RKO (cell line): ENCODE results near the gene VIPR2.

Source experiments
- DNase-seq: peaks from one replicate; pipeline ENCODE4 v3.0.0-alpha.2; 2016; ENCODE audit warnings: low spot score

The VIPR2 gene

DNA sequence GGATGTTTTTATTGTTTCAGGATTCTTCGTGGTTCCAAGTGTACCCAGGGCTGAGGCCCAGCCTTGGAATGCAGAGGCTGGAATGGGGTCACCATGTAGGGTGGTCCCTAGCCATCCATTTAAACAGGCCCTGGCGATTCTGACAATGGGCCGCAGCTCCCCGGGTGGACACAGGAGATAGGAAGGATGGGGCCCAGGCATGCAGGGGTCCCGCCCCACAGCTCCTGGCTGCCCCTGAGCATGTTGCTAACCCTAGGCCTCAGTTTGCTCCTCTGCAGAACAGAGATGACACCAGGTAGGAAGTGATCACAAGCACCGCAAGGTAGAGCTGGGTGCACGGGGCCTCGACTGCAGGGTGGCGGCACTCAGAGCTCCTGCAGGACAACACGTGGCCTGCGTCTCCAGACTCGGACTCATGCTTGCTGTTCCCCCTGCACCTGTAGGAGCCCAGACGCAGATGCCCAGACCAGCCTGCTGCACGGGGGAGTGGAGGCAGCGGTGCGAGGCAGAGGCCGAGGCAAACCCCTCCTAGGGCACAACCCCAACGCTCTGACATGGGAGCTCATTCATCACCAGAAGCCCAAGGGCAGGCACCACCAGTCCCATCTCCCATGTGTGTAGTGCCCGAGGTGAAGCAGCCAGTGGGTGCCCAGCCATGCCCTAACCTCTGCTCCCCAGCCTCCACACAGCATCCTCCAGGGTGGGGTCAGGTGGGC, 25.5 kb downstream of the VIPR2 start:
- no peak for DNase-seq

DNA sequence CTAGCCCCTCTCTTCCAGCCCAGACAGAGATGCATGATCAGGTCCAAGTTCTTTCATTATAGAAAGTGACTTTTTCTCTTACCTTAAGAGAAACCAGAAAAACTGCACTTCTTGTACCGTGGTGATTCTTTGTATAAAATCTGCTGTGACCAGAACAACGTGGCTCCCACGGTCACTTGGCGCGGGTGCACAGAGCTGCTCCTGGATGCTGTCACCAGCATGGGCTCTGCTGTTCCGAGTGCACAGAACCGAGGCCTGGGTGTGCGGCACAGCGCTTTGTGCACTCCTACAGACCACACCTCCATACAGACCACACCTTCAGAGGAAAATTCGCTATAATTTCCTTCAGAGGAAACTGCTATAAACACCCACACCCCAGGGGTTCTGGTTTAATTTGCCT, 26.0 kb downstream of the VIPR2 start:
- DNase-seq = no peak

DNA sequence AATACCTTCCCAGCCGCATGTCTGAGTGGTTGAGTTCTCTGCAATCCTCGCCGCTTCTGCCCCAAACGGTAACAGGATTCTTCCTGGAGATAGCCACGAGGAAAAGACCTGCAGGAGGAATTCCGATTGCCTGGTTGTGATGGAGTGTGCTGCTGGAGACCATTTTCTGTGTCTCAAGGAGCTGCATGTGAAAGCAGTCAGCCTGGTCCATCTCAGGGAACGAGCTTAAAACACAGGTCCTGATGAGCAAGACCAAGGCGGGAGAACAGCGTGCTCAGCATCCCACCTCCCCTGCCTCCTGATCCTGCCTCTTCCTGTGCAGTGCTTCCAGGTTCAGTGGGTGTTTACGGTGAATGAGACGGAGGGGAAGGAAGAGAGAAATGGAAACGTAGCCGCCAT, 26.5 kb downstream of the VIPR2 start:
- no peak for DNase-seq

DNA sequence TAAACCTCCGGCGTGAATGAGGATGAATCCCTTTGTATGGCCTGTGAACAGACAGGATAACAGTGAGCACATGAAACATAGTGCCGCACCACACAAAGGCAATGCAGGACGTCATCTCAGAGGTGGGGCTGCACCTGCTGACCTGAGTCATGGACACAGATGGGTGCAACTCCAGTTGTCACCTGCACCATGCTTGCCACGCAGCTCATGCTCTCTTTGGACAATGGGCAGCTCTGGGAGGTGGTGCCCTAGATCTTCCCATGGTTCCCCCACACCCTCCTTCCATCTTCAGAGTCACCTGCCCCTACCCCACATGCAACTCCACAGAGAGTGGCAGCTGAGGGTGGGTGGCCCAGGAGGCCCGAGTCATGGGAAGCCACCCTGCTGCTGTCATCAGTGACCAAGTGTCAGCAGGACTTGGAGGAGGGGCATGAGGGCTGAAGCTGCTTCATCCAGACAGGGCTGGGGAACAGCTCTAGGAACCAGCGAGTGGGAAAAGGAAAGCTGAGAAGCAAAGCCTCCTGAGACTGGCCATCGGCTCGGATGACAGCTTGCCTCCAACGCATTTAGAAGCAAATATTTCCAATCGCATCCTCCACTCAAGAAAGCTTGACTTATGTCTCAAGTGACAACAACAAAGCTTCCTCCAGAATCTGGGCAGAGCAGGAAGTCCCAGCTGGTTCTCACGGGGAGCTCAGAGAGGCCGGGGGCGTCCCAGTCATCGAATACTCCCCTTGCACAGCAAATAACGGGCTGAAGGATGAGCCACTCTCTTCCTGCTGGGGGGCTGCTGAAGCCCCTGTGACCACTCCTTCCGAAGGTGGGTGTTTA, 27.1 kb downstream of the VIPR2 start:
- no peak for DNase-seq

DNA sequence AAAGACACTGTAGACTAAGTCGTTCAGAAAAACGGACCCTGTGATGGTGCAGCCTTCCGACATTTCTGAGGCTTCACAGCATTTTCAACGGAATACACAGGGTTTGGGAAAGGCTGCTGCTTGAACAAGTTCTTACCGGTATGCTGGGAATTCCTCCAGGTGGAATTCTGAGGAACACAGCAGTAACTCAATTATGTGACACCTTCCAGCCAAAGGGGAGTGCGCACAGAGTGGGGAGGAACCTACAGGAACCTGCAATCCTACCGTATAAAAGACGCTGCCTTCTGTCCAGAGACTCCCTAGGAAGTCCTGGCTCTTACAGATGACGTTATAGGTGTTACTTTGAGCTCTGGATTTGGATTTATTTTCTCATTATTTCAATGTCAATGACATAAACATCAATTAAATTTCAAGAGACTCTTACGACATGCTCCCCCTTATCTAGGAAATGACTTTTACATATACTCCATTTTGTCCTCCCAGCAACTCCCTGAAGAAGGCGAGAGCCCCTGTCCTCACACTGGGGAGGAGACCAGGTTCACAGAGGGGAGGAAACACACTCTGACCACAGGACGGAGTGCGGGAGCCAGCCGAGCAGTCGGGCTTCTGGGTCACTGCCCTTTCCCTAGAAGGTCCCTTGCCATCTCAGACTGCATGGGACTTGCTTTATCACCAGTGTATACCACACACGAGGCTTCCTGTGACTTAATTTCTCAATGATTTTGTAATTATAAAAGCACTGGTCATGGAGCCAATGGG, 27.9 kb downstream of the VIPR2 start:
- no peak for DNase-seq

DNA sequence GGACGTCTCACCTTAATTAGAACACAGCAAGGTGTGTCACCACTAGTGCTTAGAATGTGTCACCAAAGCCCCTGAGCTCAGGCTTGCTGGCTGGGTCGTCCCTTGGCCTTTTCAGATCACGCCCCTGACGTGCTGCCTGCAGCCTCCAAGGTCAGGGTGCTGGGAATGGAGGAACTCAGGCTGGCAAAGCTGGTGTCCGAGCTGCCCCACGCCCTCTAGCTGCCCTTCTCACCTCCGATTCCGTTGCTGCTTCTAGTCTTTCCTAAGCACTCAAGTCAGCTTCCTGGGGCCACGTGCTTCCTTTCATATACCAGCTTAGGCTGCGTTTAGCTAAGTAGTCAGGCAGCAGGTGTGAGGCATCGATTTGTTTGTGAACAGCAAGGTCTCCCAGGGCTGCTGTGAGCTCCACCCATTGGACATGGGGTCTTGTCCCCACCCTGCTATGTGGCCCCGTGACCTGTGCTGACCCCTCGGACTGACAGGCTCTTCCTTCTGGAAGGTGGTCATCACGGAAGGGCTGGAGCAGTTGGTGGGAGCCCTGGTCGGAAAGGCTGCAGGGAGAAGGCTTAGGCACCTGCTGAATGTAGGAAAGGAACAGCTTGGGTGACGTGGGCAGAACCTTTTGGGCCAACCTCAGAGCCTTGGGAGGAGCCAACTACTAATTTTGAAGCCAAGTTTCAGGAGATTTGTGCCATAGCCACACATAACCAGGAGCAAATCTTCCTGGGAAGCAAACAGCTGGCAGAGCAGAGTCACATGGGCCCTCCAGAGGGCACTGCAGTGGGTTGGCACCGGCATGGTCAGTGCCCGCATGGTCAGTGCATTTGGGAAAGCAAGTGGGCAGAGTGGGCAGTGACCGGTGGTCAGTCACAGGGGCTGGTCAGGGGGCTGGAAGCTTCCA, 28.8 kb downstream of the VIPR2 start:
- no peak for DNase-seq

DNA sequence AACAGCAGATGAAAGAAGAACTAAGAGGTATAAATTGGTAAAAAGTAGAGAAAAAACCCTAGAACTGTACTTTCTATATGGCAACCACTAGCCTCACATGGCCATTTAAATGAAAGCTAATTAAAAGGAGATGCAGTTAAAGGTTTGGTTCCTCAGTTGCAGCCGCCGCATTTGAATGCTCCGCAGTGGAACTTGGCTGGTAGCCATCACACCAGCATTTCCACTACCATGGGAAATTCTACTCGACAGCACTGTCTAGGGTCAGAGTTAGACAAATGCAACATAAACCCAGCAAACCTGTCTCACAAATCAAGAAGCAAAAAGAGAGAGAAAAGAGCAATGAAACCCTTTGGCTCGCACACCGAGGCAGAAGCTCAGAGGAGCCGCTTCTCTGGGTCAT, 29.7 kb downstream of the VIPR2 start:
- DNase-seq = no peak

DNA sequence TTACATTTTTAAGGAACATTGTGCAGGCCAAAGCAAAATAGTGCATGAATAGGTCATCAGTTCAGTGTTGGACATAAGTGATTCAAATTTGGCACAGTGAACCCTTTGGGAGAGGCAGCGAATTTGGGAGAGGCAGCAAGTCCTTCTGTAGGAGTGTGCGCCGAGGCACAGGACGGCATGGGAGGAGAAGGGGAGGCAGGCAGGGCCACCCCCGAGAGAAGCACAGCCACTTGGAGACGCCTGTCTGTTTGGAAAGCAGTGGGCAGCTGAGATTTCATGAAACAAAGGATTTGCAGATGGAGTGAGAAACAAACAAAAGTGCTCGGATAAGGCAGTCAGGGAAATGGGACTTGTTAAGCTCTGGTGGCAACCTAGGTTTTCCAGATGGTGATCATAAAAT, 30.6 kb downstream of the VIPR2 start:
- no peak for DNase-seq

DNA sequence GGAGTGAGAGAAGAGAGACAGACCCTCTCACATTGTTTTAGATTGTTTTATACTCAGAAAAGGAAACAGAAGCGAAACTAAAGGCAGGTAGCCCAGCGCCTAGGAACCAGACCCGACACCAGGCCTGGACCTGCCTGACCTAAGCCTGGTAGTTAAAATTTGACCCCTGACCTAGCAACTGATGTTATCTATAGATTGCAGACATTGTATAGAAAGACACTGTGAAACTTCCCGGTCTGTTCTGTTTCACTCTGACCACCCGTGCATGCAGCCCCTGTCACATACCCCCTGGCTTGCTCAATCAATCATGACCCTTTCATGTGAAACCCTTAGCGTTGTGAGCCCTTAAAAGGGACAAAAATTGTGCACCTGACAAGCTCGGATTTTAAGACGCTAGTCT, 31.6 kb downstream of the VIPR2 start:
- DNase-seq = no peak

DNA sequence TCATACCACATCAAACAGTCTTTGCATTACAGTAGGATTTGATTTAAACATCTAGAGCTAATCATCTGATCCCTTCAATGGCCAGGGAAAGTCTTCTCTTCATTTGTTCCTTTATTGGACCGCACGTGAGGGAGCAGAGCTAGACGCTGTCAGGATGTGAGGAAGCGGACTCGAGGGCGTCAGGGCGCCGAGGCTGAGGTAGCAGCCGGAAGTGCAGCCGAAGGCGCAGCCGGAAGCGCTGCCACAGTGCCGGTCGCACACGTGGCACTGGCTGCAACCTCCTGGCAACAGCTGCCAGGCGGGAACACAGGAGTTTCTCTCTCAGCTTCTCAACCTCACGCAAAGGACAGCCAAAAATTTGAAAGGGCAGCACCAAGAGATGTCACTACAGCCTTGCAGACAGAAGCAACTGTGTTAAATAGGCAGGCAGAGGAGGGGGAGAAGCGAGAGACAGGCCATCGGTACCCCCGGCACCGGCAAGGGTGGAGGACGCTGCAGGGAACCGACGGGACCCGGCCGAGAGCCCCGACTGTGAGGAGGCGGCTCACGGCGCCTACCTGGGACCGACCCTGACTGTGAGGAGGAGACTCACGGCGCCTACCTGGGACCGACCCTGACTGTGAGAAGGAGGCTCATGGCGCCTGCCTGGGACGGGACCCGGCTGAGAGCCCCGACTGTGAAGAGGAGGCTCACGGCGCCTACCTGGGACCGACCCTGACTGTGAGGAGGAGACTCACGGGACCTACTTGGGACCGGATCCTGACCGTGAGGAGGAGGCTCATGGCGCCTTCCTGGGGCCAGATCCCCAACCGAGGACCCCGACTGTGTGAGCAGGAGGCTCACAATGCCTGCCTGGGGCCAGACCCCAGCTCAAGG, 32.3 kb downstream of the VIPR2 start:
- no peak for DNase-seq

DNA sequence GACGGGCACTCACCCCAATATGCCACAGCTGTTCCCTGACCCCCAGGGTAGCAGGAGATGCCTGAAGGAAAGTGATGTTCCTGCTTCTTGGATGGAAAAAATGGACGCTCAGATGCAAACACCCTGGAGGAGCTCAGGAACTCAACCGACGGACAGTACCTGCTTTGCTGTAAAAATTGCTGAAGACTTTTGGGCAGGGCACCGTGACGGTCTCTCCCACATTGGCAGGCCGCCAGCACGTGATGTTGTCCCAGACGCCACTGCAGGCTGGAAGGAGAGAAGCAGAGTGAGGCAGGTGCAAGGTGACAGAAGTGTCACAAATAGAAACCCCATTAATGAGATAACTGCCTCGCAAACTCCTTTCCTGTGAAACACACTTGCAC, 35.0 kb downstream of the VIPR2 start:
- DNase-seq = no peak

DNA sequence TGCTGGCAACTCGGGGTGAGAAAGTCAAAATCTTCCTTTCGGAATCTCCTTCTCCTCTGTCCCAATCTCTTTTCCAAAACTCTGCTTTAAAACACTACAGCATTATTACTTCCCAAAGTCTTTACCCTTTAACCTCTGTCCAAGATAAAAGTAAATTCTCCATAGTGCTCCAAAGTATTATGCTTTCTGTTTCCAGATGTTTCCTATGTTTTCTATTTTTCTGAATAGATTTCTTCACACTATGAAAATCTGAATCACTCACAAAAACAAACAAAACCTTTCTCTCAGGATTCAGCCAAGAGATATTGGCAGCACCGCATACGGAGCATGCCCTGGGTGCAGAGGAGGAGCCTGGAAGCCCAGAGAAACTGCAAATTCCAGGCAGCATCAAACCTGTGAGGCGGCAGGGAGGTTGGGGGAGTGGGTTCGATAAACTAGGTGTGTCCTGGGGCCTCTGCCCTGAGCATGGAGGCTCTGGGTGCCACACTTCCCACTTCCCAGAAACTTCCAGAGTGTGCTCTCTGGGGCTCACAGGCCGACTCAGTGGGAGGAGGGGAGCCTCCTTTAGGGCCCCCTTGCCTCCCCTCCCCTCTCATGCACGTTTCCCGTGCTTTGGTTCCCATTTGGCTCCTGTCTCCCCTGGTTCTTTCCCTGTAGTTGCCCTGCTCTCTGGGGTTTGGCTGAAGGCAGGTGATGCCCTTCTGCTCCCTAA, 35.6 kb downstream of the VIPR2 start:
- DNase-seq = no peak

DNA sequence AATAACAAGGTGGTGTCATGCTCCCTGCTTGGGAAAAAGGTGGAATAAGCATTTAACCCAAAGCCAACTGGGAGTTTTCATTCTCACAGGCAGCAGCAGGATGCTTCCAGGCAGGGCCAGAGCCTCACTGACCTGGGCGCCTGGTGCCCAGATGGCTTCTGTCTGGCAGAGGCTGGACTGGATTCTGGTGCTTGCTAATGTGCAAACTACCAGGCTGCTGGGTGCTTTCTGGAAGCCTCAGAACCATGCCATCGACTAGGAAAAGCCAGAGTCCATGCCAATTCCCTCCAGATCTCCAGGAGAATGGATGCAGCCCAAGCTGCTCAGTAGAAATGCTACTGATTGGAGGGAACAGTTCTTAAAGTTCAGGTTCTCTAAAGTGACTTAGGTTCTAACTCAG, 36.2 kb downstream of the VIPR2 start:
- DNase-seq = no peak

DNA sequence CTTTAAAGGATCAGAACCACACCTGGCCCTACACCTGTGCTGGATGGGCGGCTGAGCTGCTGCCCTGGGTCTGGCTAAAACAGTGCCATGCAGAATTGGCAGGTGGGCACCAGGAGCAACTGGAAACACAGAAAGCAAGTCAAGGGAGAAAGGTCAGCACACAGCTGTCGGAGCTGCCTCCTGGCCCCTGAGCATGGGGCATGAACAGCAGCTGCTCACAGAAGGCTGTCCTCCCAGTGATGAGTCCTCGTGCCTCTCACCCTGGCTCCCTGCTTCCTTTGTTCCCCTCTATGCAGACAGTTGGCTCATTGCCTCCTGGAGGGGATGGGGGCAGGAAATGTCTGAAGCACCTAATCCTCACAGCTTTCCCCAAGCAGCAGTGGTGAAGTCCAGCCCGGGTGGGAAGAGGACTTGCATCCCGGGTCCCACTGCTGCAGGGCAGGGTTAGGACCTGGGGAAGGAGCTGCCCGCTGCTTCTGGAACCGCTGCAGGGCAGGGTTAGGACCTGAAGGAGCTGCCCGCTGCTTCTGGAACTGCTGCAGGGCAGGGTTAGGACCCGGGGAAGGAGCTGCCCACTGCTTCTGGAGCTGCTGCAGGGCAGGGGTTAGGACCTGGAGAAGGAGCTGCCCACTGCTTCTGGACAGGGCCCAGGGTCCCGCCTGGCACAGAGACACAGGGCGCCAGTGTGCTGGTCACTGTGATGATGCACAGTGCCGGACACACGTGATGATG, 37.3 kb downstream of the VIPR2 start:
- DNase-seq = no peak

DNA sequence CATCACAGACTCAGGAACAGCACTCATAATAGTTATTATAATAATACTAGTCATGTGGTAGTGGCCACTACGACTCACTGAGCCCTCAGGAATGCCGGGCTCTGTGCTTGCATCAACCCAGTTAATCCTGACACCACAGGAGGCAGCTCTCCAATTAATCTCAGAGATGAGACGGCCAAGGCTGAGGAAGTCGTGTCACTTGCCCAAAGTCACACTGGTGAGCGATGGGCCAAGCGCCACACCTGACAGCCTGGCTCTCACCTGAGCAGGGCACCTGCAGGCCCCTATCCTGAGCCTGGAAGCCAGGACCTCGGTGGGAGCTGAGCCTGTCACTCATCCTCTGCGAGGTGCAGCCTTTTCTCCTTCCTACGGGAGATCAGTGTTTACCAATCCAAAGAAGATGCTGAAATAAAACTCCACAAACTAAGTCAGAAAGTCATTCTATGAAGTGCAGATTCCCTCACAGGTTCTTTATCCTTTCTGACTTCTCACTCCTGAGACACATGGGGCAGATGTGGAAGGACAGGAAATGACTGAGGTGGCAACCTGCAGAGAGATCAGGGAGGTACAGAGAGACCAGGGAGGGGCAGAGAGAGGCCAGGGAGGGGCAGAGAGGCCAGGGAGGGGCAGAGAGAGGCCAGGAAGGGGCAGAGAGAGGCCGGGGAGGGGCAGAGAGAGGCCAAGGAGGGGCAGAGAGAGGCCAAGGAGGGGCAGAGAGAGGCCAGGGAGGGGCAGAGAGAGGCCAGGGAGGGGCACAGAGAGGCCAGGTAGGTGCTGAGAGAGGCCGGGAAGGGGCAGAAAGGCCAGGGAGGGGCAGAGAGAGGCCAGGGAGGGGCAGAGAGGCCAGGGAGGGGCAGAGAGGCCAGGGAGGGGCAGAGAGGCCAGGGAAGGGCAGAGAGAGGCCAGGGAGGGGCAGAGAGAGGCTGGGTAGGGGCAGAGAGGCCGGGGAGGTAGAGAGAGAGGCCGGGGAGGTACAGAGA, 38.5 kb downstream of the VIPR2 start:
- no peak for DNase-seq

DNA sequence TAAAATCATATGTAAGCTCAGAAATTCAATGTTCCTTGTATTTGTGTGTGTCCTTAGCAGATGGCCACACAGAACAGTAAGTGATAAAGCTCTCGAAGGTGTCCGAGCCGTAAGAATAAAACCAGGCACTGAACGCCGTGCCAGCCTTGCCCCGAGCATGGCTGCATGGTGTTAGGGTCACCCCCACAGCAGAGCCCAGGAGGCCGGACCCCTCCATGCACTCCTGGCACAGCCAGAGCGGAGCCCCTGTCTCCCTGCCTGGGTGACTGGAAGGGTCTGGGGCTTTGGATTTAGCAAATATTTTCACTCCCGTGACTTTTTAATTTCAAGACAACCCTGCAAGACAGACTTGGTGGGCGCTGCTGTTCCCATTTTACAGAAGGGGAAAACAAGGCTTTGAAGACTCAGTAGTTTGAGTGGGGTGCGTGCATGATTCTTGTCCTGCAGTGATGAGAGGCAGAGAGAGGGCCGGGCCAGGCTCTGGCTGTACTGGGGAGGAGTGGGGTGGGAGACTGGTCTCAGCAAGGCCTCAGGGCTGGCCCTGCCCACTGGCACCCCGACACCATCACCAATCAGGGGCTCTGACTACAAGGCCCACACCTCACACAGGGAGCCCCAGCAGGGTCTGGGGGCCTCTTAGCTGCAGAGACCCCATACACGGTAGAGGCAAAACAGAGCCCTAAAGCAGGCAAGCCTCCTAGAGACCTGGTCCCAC, 39.4 kb downstream of the VIPR2 start:
- no peak for DNase-seq

DNA sequence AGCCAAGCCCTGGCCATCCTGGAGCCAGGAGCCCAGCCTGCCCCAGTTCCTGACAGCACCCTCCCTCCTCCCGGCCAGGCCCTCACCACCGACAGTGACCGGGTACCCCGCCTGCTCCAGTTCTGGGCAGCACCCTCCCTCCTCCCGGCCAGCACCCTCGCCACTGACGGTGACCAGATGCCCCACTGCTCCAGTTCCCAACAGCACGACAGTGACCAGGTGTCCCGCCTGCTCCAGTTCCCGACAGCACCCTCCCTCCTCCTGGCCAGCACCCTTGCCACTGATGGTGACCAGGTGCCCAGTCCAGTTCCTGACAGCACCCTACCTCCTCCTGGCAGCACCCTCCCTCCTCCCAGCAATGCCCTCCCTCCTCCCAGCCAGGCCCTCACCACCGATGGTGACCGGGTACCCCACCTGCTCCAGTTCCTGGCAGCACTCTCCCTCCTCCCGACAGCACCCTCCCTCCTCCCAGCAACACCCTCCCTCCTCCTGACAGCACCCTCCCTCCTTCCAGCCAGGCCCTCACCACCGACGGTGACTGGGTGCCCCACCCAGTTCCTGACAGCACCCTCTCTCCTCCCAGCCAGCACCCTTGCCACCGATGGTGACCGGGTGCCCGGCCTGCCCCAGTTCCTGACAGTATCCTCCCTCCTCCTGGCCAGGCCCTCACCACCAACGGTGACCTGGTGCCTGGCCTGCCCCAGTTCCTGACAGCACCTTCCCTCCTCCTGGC, 40.3 kb downstream of the VIPR2 start:
- no peak for DNase-seq
